Smooth muscle cell (in vitro differentiated cells): ENCODE data around the gene TTLL8. TPM values are rescaled to one million over a fixed set of nuclear protein-coding genes. Genes with fewer than 3 reads are reported as not detected.

Experiments
- DNase-seq: peaks from one replicate; lab custom pipeline; 2025; ENCODE audit not compliant: unreplicated experiment; lab: John Stamatoyannopoulos, UW
- H2AFZ ChIP-seq: fragments of 200-600 bp; sonication (generic); 2 replicates; pipeline ENCODE4 v1.6.0; 2016; ENCODE audit warnings: antibody characterized with exemption, low read depth, mild to moderate bottlenecking
- H3F3A ChIP-seq: fragments of 200-600 bp; sonication (generic); 2 replicates; pipeline ENCODE4 v1.6.0; 2017; ENCODE audit warnings: antibody characterized with exemption, low read depth
- H3K27ac ChIP-seq: fragments of 200-600 bp; sonication (generic); 2 replicates; pipeline ENCODE4 v1.5.1; 2016; ENCODE audit warnings: low read depth, mild to moderate bottlenecking
- H3K27me3 ChIP-seq: fragments of 200-600 bp; sonication (generic); 2 replicates; pipeline ENCODE4 v1.6.1; 2016; ENCODE audit warnings: low read depth, mild to moderate bottlenecking
- H3K36me3 ChIP-seq: fragments of 200-600 bp; sonication (generic); 2 replicates; pipeline ENCODE4 v1.5.1; 2016; ENCODE audit warnings: low read depth
- H3K4me1 ChIP-seq: fragments of 200-600 bp; sonication (generic); 2 replicates; pipeline ENCODE4 v1.5.1; 2016; ENCODE audit warnings: low read depth
- H3K4me2 ChIP-seq: fragments of 200-600 bp; sonication (generic); 2 replicates; pipeline ENCODE4 v1.6.0; 2016; ENCODE audit warnings: mild to moderate bottlenecking
- H3K4me3 ChIP-seq: fragments of 200-600 bp; sonication (generic); 2 replicates; pipeline ENCODE4 v1.5.1; 2016; ENCODE audit warnings: mild to moderate bottlenecking
- H3K79me2 ChIP-seq: fragments of 200-600 bp; sonication (generic); 2 replicates; pipeline ENCODE4 v1.6.0; 2016; ENCODE audit warnings: low read depth, mild to moderate bottlenecking
- H3K9ac ChIP-seq: fragments of 200-600 bp; sonication (generic); 2 replicates; pipeline ENCODE4 v1.6.0; 2016; ENCODE audit warnings: low read depth
- H3K9me3 ChIP-seq: fragments of 200-600 bp; sonication (generic); replicated peaks from 2 replicates; pipeline ENCODE4 v1.5.1; 2016; ENCODE audit warnings: low read depth
- H4K20me1 ChIP-seq: fragments of 200-600 bp; sonication (generic); 2 replicates; pipeline ENCODE4 v1.6.0; 2016; ENCODE audit warnings: low read depth
- CTCF ChIP-seq: fragments of 200-600 bp; sonication (generic); IDR thresholded peaks from 2 replicates; pipeline ENCODE4 v1.5.1; 2017; ENCODE audit warnings: borderline replicate concordance, mild to moderate bottlenecking, antibody characterized with exemption; ENCODE audit not compliant: insufficient read depth, poor library complexity, severe bottlenecking
- WGBS: methylation state at CpG from one replicate; pipeline ENCODE4 v1.1.7; 2016; ENCODE audit warnings: low lambda C conversion rate; 5-methylcytosine and 5-hydroxymethylcytosine counted together
- polyA plus RNA-seq: library from polyadenylated mRNA; unstranded; fragments of >200 nt; fragmentation: Nextera tagmentation; extraction: Ambion mirVana; gene quantifications from 2 replicates; pipeline ENCODE4 v1.2.1, GENCODE V29; 2016
- total RNA-seq: library from RNA; depleted of rRNA; stranded (reverse); fragments of >200 nt; gene quantifications from 2 replicates; pipeline ENCODE4 v1.2.3, GENCODE V29; 2014

TTLL8 gene
- total and polyA plus RNA-seq, 2 experiments from 2014 or later, result 0.10 TPM; not detected in 1

GRCh38 chr22:50016988-50017700, 41.0 kb downstream of the TTLL8 start:
- Histone ChIP-seq H3K27ac (no peak overlapping the region), H3K79me2 (no peaks in the 10 kb centered on the region), H3K27me3 (peaks cover 31% of the 10 kb centered on the region), H3K4me2 (peak overlapping the region; percentile 6), H3K36me3 (no peaks in the 10 kb centered on the region), H3K9ac (no peak overlapping the region), H3K4me1 (peaks cover 5% of the 10 kb centered on the region), H3K4me3 (no peak overlapping the region), H3K9me3 (no peaks in the 10 kb centered on the region), H4K20me1 (no peaks in the 10 kb centered on the region), H2AFZ (no peak overlapping the region), H3F3A (peaks cover 4% of the 10 kb centered on the region)
- DNase-seq, result no peak
- TF ChIP-seq CTCF, result no peak
- WGBS, result 68% methylated on average over 21 of the region's 21 CpGs

GRCh38 chr22:50016308-50016987, 41.6 kb downstream of the TTLL8 start:
- peaks cover 38% of the 10 kb centered on the region for H3K27me3 ChIP-seq
- WGBS, result 95% methylated on average over 20 of the region's 20 CpGs
- no peak overlapping the region for H2AFZ ChIP-seq

GRCh38 chr22:50015451-50016307, 42.4 kb downstream of the TTLL8 start:
- Histone ChIP-seq H3K4me3 (no peak overlapping the region), H4K20me1 (no peaks in the 10 kb centered on the region), H3K9me3 (no peaks in the 10 kb centered on the region), H3K36me3 (no peaks in the 10 kb centered on the region), H3K27ac (no peak overlapping the region), H2AFZ (no peak overlapping the region), H3F3A (peaks cover 4% of the 10 kb centered on the region), H3K4me1 (peaks cover 5% of the 10 kb centered on the region), H3K9ac (no peak overlapping the region), H3K4me2 (no peak overlapping the region), H3K79me2 (no peaks in the 10 kb centered on the region), H3K27me3 (peaks cover 46% of the 10 kb centered on the region)
- DNase-seq, result no peak
- no peak for TF ChIP-seq CTCF
- WGBS, result 96% methylated on average over 5 of the region's 30 CpGs

More at GRCh38 chr22:50016308-50016987, 41.6 kb downstream of the TTLL8 start:
- Histone ChIP-seq H3K4me2 (peak overlapping the region; percentile 6), H3K36me3 (no peaks in the 10 kb centered on the region), H3K4me1 (peaks cover 5% of the 10 kb centered on the region), H3K79me2 (no peaks in the 10 kb centered on the region), H3K9ac (no peak overlapping the region), H3K27ac (no peak overlapping the region), H3K9me3 (no peaks in the 10 kb centered on the region), H3F3A (peaks cover 4% of the 10 kb centered on the region), H3K4me3 (no peak overlapping the region), H4K20me1 (no peaks in the 10 kb centered on the region)
- DNase-seq, result no peak
- TF ChIP-seq CTCF, result no peak
